Posterior vena cava (tissue), 2 donors: Measurements from ENCODE around the gene TFB1M. TPM values are rescaled to one million over a fixed set of nuclear protein-coding genes. Genes with fewer than 3 reads are reported as not detected.
"Not testable (repeated sequence)": the region's sequence is repeated elsewhere in the genome, so short reads cannot be mapped to it uniquely, and the experiment has no call there.

Source experiments
- DNase-seq: peaks from one replicate; pipeline ENCODE4 v3.0.0-alpha.2; 2020; ENCODE audit warnings: low spot score
- intact Hi-C, 2 donors: fragments of 100-400 bp; cut with DNase I; formaldehyde crosslinking; loops; one replicate each; pipeline versions ENCODE4 v1.14.1 to v1.14.2; 2022 to 2023
- long read RNA-seq, 2 donors: library from polyadenylated mRNA; unstranded; transcript quantifications; one replicate each; pipeline ENCODE4 v2.0.0, GENCODE V29; 2020 to 2021
- total RNA-seq, 2 donors: library from RNA; stranded (reverse); fragmentation: NEBNext Ultra II Directional; extraction: Animal tissue kit (Norgen Biotek cat#: 25700); gene quantifications; one replicate each; pipeline ENCODE4 v1.2.1, GENCODE V29; 2021
- donor health status: DM: yes; HTN: yes; CAD: no.
- donor health status: DM: yes; HTN: yes; CAD: no.

The TFB1M gene
- 10 to 100 TPM; 18.6 to 19.2 TPM for total RNA-seq
- long read RNA-seq, donor 1, partial matches to known transcripts = 1 of 10 reads
- long read RNA-seq, donor 1, other reads (novel, unspliced or antisense) = 5 of 10 reads
- long read RNA-seq, donor 2, transcript TFB1M-201 (7 exons, 1,424 nt) = major isoform, 28 of 55 reads
- long read RNA-seq, donor 2, partial matches to known transcripts = 17 of 55 reads
- long read RNA-seq, donor 2, other reads (novel, unspliced or antisense) = 10 of 55 reads

DNA sequence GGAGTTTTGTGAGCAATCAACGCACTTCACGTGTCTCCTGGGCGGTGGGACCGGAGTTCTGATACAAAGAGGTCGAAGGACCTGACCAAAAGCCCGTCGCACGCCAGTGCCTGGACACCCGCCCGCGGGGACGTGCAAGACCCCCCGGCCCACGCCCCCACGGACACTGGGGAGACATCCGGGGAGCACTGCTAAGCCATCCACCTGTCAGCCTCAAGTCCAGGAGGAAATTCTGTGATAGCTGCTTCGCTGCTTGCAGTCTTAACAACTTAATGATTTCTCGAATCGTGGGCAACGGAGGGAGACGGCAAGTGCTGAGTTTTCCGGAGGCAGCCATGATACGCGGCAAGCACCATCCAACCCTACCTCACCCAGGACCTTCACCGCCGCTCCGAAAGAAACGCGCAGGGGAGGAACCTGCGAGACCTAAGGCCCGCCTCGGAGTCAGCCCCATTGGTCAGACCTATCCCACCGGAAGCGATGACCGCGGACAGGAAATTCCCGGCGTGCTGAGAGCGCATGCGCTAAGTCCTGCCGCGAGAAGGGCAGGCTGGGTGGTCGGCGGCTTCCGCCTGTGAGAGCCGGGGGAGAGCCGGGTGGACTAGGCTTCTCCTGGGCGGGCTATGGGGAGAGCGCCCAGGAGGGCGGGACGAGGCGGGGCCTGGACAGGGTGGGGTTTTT, at the start of gene TFB1M:
TSS of gene TFB1M (minus strand) at position 393 of the 681 bp plus-strand sequence. CDS start at position 337, 56 bp downstream.
- peak; percentile 99 for DNase-seq
- intact Hi-C loops = no loop called here

DNA sequence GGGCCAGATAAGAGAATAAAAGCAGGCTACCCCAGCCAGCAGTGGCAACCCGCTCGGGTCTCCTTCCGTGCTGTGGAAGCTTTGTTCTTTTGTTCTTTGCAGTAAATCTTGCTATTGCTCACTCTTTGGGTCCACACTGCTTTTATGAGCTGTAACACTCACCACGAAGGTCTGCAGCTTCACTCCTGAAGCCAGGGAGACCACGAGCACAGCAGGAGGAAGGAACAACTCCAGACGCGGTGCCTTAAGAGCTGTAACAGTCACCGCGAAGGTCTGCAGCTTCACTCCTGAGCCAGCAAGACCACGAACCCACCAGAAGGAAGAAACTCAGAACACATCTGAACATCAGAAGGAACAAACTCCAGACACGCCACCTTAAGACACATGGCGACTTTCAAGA, 49.7 kb upstream of the TFB1M start:
- intact Hi-C loops = not testable (repeated sequence)

DNA sequence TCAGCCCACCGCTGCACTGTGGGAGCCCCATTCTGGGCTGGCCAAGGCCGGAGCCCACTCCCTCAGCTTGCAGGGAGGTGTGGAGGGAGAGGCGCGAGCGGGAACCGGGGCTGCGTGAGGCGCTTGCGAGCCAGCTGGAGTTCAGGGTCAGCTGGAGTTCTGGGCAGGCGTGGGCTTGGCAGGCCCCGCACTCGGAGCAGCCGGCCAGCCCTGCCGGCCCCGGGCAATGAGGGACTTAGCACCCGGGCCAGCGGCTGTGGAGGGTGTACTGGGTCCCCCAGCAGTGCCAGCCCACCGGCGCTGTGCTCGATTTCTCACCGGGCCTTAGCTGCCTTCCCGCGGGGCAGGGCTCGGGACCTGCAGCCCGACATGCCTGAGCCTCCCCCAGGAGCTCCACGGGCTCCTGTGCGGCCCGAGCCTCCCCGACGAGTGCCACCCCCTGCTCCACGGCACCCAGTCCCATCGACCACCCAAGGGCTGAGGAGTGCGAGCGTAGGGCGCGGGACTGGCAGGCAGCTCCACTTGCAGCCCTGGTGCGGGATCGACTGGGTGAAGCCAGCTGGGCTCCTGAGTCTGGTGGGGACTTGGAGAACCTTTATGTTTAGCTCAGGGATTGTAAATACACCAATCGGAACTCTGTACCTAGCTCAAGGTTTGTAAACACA, 48.8 kb upstream of the TFB1M start:
- intact Hi-C loops = not testable (repeated sequence)
- peak; percentile 78 for DNase-seq

More for the DNA sequence above, 49.7 kb upstream of the TFB1M start:
- not testable (repeated sequence) for DNase-seq

DNA sequence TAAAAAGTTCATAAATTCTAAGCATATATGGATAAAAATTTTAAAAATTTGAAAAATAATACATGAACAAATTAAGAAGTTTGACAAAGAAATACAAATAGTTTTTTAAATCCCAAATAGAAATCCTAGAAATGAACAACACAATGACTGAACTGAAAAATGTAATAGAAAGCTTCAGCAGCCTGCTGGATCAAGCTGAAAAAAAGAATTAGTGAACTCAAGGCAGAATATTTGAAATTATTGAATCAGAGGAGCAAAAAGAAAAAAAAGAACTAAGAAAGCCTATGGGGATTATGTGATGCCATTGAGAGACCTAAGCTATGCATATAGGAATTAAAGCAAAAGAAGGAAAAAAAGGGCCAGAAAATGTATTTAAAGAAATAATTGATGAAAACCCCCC, 39.9 kb upstream of the TFB1M start:
- DNase-seq = no peak
- intact Hi-C loops = no loop called here

DNA sequence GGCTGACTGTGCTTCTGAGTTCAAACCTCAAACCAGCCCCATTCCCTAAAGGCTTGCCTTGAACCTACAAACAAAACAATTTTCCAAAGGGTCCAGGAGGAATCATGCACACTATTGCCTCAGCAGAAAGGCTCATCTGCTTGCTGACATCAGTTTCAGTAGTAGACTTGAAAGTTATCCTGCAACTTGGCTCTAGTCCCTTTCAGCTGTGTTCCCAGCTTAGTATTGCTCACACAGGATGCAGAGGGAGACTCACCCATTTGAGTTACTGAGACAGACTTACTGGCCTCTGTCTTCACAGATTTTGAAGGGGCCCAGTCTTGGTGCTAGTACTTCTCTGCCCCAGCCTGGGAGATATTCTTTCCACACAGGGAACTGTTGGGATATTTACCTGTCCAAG, 38.5 kb upstream of the TFB1M start:
- DNase-seq = no peak
- intact Hi-C loops = no loop called here

DNA sequence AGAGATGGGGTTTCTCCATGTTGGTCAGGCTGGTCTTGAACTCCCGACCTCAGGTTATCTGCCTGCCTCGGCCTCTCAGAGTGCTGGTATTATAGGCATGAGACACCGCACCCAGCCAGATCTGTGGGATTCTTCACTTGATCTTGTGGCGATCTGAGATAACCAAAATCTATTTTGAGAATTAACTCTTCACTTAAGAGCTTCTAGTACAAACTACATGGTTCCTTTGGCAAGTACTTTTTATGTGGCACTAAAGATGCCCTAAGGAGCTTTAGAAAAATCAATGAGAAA, 37.8 kb upstream of the TFB1M start:
- intact Hi-C loops = no loop called here
- no peak for DNase-seq

DNA sequence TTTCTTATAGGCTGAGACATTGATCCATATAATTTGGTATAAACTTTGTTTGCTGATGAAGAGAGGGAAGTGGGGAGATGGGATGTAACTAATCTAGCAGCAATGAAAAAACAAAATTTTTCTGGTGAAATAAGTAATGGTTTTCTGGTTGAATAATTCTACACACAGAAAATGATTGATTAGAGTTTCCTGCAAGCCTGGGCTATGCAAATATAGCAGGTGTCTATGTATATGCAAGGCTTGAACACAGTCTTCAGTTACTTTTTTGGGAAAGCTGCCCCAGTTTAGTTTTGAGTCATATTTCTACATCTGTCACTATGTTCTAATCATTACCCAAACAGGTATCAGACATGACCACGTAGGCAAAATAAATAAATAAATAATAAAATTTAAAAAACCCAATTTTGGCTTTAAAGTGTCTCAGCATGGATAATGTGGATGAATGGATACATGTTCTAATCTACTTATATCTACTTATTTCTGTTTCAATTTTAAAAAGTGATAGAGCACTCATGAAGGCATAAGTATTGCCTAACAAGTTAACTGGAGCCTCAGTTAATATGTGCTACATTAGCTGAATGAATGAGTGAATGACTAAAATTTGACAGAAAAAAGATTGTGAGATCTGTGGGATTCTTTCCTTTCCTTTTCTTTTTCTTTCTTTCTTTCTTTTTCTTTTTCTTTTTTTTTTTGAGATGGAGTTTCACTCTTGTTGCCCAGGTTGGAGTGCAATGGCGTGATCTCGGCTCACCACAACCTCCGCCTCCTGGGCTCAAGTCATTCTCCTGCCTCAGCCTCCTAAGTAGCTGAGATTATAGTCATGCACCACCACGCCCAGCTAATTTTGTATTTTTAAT, 37.2 kb upstream of the TFB1M start:
- DNase-seq = no peak
- intact Hi-C loops = no loop called here

DNA sequence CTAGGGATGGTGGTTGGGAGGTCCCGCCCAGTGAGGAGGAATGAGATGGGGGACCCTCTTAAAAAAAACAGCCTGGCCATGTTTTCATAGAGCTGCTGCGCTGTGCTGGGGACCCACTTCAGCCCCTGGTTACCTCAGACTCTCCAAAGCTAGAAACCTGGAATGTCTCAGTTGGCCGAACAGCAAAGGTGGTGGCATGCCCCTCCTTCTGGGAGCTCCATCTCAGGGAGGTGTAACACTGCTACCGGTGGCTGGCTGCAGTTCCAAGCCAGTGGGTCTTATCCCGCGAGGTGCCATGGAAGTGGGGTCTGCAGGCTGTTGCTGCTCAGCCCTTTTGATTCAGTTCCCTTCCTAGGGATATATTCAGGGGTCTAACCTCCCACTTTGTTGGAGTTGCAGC, 35.7 kb upstream of the TFB1M start:
- intact Hi-C loops = no loop called here
- no peak for DNase-seq

DNA sequence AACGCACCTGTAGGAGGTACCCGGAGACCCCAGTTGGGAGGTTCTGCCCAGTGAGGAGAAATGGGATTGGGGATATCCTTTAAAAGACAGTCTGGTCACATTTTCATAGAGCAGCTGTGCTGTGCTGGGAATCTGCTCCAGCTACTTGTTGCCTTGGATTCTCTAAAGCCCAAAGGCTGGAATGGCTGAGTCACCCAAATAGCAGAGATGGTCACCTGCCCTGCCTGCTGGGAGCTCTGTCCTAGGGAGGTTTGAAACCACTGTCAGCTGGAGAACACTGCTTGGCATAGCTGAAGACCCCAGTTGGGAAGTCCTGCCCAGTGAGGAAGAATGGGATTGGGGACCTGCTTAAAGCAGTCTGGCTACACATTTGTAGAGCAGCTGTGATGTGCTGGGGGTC, 34.8 kb upstream of the TFB1M start:
- DNase-seq = no peak
- intact Hi-C loops = no loop called here

DNA sequence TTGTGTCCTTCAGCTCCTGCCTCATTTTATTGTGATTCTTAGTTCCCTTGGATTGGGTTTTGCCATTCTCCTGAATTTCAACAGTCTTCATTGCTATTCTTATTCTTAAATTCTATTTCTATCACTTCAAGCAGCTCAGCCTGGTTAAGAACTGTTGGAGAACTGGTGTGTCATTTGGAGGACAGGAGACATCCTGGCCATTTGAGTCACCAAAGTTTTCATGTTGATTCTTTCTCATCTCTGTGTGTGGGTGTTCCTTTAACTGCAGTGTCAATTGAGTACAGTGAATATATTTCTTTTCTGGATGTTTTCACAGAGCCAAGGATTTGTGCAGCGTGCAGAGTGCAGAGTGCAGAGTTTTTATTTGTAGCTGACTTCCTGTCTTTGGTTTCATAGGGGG, 33.5 kb upstream of the TFB1M start:
- intact Hi-C loops = no loop called here
- DNase-seq = no peak

DNA sequence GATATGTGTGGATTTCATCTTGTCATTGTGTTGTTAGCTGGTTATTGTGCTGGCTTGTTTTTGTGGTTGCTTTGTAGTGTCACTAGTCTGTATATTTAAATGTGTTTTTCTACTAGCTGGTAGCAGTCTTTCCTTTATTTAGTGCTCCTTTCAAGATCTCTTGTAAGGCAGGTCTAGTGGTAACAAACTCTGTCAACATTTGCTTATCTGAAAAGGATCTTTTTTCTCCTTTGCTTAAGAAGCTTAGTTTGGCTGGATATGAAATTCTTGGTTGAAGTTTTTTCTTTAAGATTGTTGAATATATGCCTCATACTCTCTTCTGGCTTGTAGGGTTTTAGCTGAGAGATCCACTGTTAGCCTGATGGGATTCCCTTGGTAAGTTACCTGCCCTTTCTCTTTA, 32.7 kb upstream of the TFB1M start:
- intact Hi-C loops = no loop called here

DNA sequence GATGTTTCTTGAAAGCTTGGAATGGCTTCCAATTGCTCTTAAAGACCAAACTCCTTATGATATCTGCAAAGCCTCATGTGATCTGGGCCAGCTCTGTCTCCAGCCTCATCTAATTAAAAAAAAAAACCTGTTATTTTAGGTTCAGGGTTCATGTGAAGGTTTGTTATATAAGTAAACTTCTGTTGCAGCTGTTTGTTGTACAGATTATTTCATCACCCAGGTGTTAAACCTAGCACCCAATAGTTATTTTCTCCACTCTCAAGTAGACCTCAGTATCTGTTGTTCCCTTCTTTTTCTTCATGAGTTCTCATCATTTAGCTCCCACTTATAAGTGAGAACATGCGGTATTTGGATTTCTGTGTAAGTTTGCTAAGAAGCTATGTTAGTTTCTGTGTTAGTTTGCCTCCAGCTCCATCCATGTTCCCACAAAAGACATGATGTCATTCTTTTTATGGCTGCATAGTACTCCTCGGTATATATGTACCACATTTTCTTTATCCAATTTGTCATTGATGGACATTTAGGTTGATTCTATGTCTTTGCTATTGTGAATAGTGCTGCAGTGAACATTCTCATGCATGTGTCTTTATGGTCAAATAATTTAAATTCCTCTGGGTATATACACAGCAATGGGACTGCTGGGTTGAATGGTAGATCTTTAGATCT, 30.2 kb upstream of the TFB1M start:
- intact Hi-C loops = no loop called here
- no peak for DNase-seq

More for the DNA sequence above, 32.7 kb upstream of the TFB1M start:
- DNase-seq = no peak

DNA sequence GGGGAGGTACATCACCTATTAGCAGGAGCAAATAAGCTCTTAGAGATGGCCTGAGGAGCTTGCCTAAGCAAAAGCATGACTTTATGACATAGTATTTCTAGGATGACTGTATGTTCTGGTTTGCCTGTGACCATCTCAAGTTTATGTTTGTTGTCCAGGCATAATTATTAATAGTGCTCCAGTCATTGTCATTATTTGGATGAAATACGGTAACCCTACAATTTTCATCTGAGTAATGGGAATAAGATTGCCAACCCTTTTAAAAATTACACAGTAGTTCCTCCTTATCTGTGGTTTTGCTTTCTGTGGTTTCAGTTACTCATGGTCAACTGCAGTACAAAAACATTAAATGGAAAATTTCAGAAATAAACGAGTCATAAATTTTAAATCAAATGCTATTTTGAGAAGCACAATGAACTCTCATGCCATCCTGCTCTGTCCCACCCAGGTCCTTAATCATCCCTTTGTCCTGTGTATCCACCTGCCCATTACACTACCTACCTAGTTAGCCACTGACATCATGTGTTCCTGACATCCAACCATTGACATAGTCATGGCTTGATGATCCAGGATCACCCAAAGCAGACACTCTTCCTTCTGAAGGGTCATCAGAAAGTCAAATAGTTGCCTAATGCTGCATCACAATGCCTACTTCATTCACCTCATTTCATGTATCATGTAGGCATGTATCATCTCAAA, 27.0 kb upstream of the TFB1M start:
- DNase-seq = no peak
- intact Hi-C loops = no loop called here

DNA sequence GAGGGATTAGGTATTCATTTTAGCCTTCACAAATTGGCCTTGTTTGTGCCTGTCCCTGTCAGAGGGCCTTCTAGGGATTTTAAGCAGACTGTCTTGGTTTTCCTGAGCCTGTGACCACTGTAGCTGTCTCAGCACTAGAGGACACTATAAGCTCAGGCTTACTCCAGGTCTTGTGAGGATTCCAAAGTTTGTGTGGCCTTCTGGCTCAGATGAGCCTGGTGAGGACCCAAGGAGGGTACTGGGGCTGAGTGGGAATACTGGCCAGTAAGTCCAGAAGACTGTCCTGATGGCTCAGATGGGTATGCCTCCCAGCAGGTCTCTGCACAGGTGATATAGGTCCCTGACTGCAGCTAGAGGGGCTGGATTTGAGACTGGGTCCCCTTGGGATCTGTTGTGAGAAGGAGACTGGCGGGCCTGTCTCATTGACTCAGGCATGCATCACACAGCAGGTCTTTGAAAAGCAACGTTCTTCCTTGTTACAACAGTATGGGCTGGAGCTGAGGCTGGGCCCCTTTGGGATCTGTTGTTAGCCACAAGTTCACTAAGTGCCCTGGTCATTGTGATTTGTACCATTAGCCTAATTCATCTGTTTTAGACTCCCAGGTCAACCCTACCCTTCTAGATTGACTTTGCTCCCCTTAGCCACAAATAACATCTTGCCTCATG, 26.3 kb upstream of the TFB1M start:
- no peak for DNase-seq
- intact Hi-C loops = no loop called here

DNA sequence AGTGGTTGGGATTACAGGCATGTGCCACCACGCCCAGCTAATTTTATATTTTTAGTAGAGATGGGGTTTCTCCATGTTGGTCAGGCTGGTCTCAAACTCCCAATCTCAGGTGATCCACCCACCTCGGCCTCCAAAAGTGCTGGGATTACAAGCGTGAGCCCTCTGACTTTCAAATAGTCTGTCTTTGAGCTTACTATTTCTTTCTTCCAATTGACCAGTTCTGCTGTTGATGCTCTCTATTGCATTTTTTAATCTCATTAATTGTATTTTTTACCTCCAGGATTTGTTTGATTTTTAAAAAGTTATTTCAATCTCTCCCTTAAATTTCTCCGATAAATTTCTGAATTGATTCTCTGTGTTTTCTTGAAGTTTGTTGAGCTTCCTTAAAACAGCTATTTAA, 25.6 kb upstream of the TFB1M start:
- DNase-seq, intact Hi-C loops: not testable (repeated sequence)

DNA sequence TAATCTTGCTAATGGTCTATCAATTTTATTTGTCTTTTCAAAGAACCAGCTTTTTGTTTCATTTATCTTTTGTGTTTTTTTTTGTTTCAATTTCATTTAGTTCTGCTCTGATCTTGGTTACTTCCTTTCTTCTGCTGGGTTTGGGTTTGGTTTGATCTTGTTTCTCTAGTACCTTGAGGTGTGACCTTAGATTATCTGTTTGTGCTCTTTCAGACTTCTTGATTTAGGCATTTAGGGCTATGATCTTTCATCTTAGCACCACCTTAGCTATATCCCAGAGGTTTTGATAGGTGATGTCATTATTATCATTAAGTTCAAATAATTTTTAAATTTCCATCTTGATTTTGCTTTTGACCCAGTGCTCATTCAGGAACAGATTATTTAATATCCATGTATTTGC, 24.0 kb upstream of the TFB1M start:
- DNase-seq, intact Hi-C loops: not testable (repeated sequence)

DNA sequence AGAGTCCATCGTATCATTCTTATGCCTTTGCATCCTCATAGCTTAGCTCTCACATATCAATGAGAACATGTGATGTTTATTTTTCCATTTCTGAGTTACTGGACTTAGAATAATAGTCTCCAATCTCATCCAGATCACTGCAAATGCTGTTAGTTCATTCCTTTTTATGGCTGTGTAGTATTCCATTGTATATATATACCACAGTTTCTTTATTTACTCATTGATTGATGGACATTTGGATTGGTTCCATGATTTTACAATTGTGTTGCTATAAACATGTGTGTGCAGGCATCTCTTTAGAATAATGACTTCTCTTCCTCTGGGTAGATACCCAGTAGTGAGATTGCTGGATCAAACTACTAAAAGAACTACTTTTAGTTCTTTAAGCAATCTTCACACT, 21.0 kb upstream of the TFB1M start:
- DNase-seq = no peak
- intact Hi-C loops = no loop called here

DNA sequence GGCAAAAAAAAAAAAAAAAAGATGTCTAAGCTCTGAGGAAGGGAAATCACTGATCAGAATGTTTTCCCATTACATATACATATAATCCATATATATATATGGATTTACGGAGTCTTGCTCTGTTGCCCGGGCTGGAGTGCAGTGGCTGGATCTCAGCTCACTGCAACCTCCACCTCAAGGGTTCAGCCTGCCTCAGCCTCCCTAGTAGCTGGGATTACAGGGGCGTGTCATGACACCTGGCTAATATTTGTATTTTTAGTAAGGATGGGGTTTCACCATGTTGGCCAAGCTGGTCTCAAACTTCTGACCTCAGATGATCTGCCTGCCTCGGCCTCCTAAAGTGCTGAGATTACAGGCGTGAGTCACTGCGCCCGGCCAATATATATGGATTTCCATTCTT, 19.8 kb upstream of the TFB1M start:
- intact Hi-C loops, DNase-seq: not testable (repeated sequence)
